Neural progenitor cell (in vitro differentiated cells): Measurements from ENCODE around the gene EMILIN2.

Source experiments
- EZH2 ChIP-seq: fragments of 200-600 bp; sonication (generic); IDR thresholded peaks from 2 replicates; pipeline ENCODE4 v1.6.1; 2017; ENCODE audit warnings: antibody characterized with exemption, mild to moderate bottlenecking, moderate library complexity
- TF ChIP-seq, protein P1 (sequence below): fragments of 200-600 bp; sonication (generic); IDR thresholded peaks from 2 replicates; pipeline ENCODE4 v1.5.1; 2017; ENCODE audit warnings: antibody characterized with exemption, mild to moderate bottlenecking

GRCh38 chr18:2880473-2880872, 33.7 kb downstream of the EMILIN2 start:
- TF ChIP-seq, protein P1, sequence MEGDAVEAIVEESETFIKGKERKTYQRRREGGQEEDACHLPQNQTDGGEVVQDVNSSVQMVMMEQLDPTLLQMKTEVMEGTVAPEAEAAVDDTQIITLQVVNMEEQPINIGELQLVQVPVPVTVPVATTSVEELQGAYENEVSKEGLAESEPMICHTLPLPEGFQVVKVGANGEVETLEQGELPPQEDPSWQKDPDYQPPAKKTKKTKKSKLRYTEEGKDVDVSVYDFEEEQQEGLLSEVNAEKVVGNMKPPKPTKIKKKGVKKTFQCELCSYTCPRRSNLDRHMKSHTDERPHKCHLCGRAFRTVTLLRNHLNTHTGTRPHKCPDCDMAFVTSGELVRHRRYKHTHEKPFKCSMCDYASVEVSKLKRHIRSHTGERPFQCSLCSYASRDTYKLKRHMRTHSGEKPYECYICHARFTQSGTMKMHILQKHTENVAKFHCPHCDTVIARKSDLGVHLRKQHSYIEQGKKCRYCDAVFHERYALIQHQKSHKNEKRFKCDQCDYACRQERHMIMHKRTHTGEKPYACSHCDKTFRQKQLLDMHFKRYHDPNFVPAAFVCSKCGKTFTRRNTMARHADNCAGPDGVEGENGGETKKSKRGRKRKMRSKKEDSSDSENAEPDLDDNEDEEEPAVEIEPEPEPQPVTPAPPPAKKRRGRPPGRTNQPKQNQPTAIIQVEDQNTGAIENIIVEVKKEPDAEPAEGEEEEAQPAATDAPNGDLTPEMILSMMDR, result no peak
- TF ChIP-seq EZH2, result no peak
